Measurements from ENCODE around the gene HOXA1.

The HOXA1 gene

GRCh38 chr7:27113991-27114769, 18.4 kb upstream of the HOXA1 start:
- H3K27ac ChIP-seq (ENCODE audit: low read length) = no peak overlapping the region
- no peak for DNase-seq
- no peak overlapping the region for H2AFZ ChIP-seq (ENCODE audit: low read length)
- no peaks in the 10 kb centered on the region for H3F3A ChIP-seq (ENCODE audit: insufficient read depth, low read length)
- H4K20me1 ChIP-seq (ENCODE audit: insufficient read depth, low read length) = no peaks in the 10 kb centered on the region
- no peaks in the 10 kb centered on the region for H3K9me2 ChIP-seq (replicated peaks; ENCODE audit: insufficient read depth, low read length)
- TF ChIP-seq CTCF (IDR thresholded peaks at IDR 0.05; ENCODE audit: low read length) = no peak
- no peak for TF ChIP-seq EZH2 (optimal IDR thresholded peaks at IDR 0.05; ENCODE audit: low read depth, low read length)
- TF ChIP-seq EZH2phosphoT487 (IDR thresholded peaks at IDR 0.05; ENCODE audit: low read length) = no peak
- no peak overlapping the region for H3K4me3 ChIP-seq (ENCODE audit: low read length)
- no peak overlapping the region for H3K9ac ChIP-seq (ENCODE audit: low read length)
- no peak overlapping the region for H3K4me2 ChIP-seq (ENCODE audit: low read depth, low read length)
- H3K9me3 ChIP-seq (replicated peaks; ENCODE audit: insufficient read depth, low read length) = no peaks in the 10 kb centered on the region
- H3K27me3 ChIP-seq (replicated peaks; ENCODE audit: insufficient read depth, low read length) = peaks cover 30% of the 10 kb centered on the region; the same call in 1 of the 2 replicates
- H3K4me1 ChIP-seq (ENCODE audit: low read length) = no peaks in the 10 kb centered on the region
- no peaks in the 10 kb centered on the region for H3K36me3 ChIP-seq (replicated peaks; ENCODE audit: insufficient read depth, low read length)
- H3K79me2 ChIP-seq (ENCODE audit: low read length) = no peaks in the 10 kb centered on the region

GRCh38 chr7:27112955-27113949, 17.5 kb upstream of the HOXA1 start:
- TF ChIP-seq EZH2 (optimal IDR thresholded peaks at IDR 0.05; ENCODE audit: low read depth, low read length) (no peak), CTCF (IDR thresholded peaks at IDR 0.05; ENCODE audit: low read length) (no peak), EZH2phosphoT487 (IDR thresholded peaks at IDR 0.05; ENCODE audit: low read length) (no peak)
- Histone ChIP-seq H3K9me2 (replicated peaks; ENCODE audit: insufficient read depth, low read length) (no peaks in the 10 kb centered on the region), H2AFZ (ENCODE audit: low read length) (no peak overlapping the region), H3K27ac (ENCODE audit: low read length) (no peak overlapping the region), H3F3A (ENCODE audit: insufficient read depth, low read length) (no peaks in the 10 kb centered on the region), H3K4me2 (ENCODE audit: low read depth, low read length) (no peak overlapping the region), H3K27me3 (replicated peaks; ENCODE audit: insufficient read depth, low read length) (peaks cover 30% of the 10 kb centered on the region; the same call in 1 of the 2 replicates), H3K36me3 (replicated peaks; ENCODE audit: insufficient read depth, low read length) (no peaks in the 10 kb centered on the region), H3K4me1 (ENCODE audit: low read length) (no peaks in the 10 kb centered on the region), H3K79me2 (ENCODE audit: low read length) (no peaks in the 10 kb centered on the region), H3K9me3 (replicated peaks; ENCODE audit: insufficient read depth, low read length) (no peaks in the 10 kb centered on the region), H4K20me1 (ENCODE audit: insufficient read depth, low read length) (no peaks in the 10 kb centered on the region), H3K9ac (ENCODE audit: low read length) (no peak overlapping the region), H3K4me3 (ENCODE audit: low read length) (no peak overlapping the region)
- DNase-seq = no peak

GRCh38 chr7:27112361-27112760, 16.6 kb upstream of the HOXA1 start:
- Histone ChIP-seq H2AFZ (ENCODE audit: low read length) (no peak overlapping the region), H3K9ac (ENCODE audit: low read length) (no peak overlapping the region), H3K9me3 (replicated peaks; ENCODE audit: insufficient read depth, low read length) (no peaks in the 10 kb centered on the region), H3K4me2 (ENCODE audit: low read depth, low read length) (no peak overlapping the region), H3K9me2 (replicated peaks; ENCODE audit: insufficient read depth, low read length) (no peaks in the 10 kb centered on the region), H3K79me2 (ENCODE audit: low read length) (no peaks in the 10 kb centered on the region), H3K36me3 (replicated peaks; ENCODE audit: insufficient read depth, low read length) (no peaks in the 10 kb centered on the region), H3K27ac (ENCODE audit: low read length) (no peak overlapping the region), H4K20me1 (ENCODE audit: insufficient read depth, low read length) (no peaks in the 10 kb centered on the region), H3F3A (ENCODE audit: insufficient read depth, low read length) (no peaks in the 10 kb centered on the region), H3K27me3 (replicated peaks; ENCODE audit: insufficient read depth, low read length) (peaks cover 30% of the 10 kb centered on the region; the same call in 1 of the 2 replicates), H3K4me1 (ENCODE audit: low read length) (no peaks in the 10 kb centered on the region), H3K4me3 (ENCODE audit: low read length) (no peak overlapping the region)
- DNase-seq = no peak
- TF ChIP-seq CTCF (IDR thresholded peaks at IDR 0.05; ENCODE audit: low read length) = no peak
- TF ChIP-seq EZH2 (optimal IDR thresholded peaks at IDR 0.05; ENCODE audit: low read depth, low read length) = no peak
- no peak for TF ChIP-seq EZH2phosphoT487 (IDR thresholded peaks at IDR 0.05; ENCODE audit: low read length)
